Endothelial cell of umbilical vein (primary cell): ENCODE measurements around the gene PIK3CG. TPM values are rescaled to one million over a fixed set of nuclear protein-coding genes. Genes with fewer than 3 reads are reported as not detected.

Experiments used
- BruUV-seq: library from RNA; stranded (reverse); fragments of 400-500 nt; replicated peaks from 2 replicates; lab custom pipeline; 2021; lab: Mats Ljungman, UMichigan
- CTCF ChIA-PET: fragments of 300-600, 350-600 bp; sonication (Branson Sonifier 250); formaldehyde crosslinking; loops from one replicate; lab custom pipeline; 2021; ENCODE audit warnings: antibody characterized with exemption, inconsistent platforms; lab: Charles Lee
- POLR2A ChIA-PET: fragments of 300-600, 350-600 bp; sonication (Branson Sonifier 250); formaldehyde crosslinking; loops from one replicate; lab custom pipeline; 2021; ENCODE audit warnings: antibody characterized with exemption, inconsistent platforms; lab: Charles Lee
- DNase-seq: peaks from one replicate; pipeline ENCODE4 v3.0.0-alpha.2; 2011; ENCODE audit warnings: low read depth, low spot score
- FAIRE-seq: peaks from 2 replicates; lab custom pipeline; 2011; peaks lifted over from hg19 to GRCh38; lab: Jason Lieb, UNC
- H2AFZ ChIP-seq: 2 replicates; pipeline ENCODE4 v1.6.0; 2012; ENCODE audit warnings: low read depth, low read length, control low read depth, inconsistent platforms
- H3K27ac ChIP-seq: 2 replicates; pipeline ENCODE4 v1.5.1; 2011; ENCODE audit warnings: low read depth, mild to moderate bottlenecking, control low read depth, low read length, moderate library complexity; ENCODE audit not compliant: insufficient read depth
- H3K27me3 ChIP-seq, 2 experiments: 2 replicates each; pipeline versions ENCODE4 v1.6.0 to v1.6.1; 2011; ENCODE audit warnings: low read length in 2 of 2, mixed read lengths in 1 of 2; ENCODE audit not compliant: control insufficient read depth in 2 of 2, insufficient read depth in 2 of 2
- H3K36me3 ChIP-seq, 2 experiments: 2 replicates in 1 of 2; 3 replicates in 1 of 2; pipeline ENCODE4 v1.5.1; 2011; ENCODE audit warnings: low read length in 2 of 2, mild to moderate bottlenecking in 1 of 2, moderate library complexity in 1 of 2; ENCODE audit not compliant: control insufficient read depth in 2 of 2, insufficient read depth in 2 of 2; ENCODE audit errors: extremely low read depth in 1 of 2
- H3K4me1 ChIP-seq: 3 replicates; pipeline ENCODE4 v1.5.1; 2011; ENCODE audit warnings: mild to moderate bottlenecking, low read length; ENCODE audit not compliant: control insufficient read depth, insufficient read depth; ENCODE audit errors: extremely low read depth
- H3K4me2 ChIP-seq: 2 replicates; pipeline ENCODE4 v1.6.1; 2011; ENCODE audit warnings: low read length, control low read depth, mixed read lengths; ENCODE audit not compliant: insufficient read depth
- H3K4me3 ChIP-seq, 3 experiments: fragments of 200-600 bp in 1 of 3; sonication (generic), shearing (Covaris generic) in 1 of 3; replicated peaks in 1 of 3; 2 replicates each; pipeline ENCODE4 v1.5.1; 2011 to 2016; ENCODE audit warnings: control low read depth in 3 of 3, low read length in 3 of 3, mild to moderate bottlenecking in 2 of 3, inconsistent platforms in 1 of 3, low read depth in 1 of 3, moderate library complexity in 1 of 3; ENCODE audit not compliant: insufficient read depth in 1 of 3
- H3K79me2 ChIP-seq: 2 replicates; pipeline ENCODE4 v1.6.0; 2012; ENCODE audit warnings: low read length, inconsistent platforms; ENCODE audit not compliant: control insufficient read depth, insufficient read depth
- H3K9ac ChIP-seq: replicated peaks from 2 replicates; pipeline ENCODE3; 2011; ENCODE audit warnings: low read length, control low read depth; ENCODE audit not compliant: insufficient read depth; ENCODE audit errors: extremely low read depth
- H3K9me1 ChIP-seq: replicated peaks from 3 replicates; pipeline ENCODE4 v1.6.0; 2011; ENCODE audit warnings: mild to moderate bottlenecking, low read length; ENCODE audit not compliant: control insufficient read depth, insufficient read depth; ENCODE audit errors: extremely low read depth
- H3K9me3 ChIP-seq: replicated peaks from 2 replicates; pipeline ENCODE4 v1.5.1; 2012; ENCODE audit warnings: low read length, inconsistent platforms; ENCODE audit not compliant: control insufficient read depth, insufficient read depth
- H4K20me1 ChIP-seq: replicated peaks from 2 replicates; pipeline ENCODE3; 2011; ENCODE audit warnings: mild to moderate bottlenecking, low read length; ENCODE audit not compliant: control insufficient read depth, insufficient read depth; ENCODE audit errors: extremely low read depth
- EZH2 ChIP-seq: IDR thresholded peaks from 2 replicates; pipeline ENCODE4 v1.6.1; 2012; ENCODE audit warnings: borderline replicate concordance, low read depth, mild to moderate bottlenecking, moderate library complexity, low read length, inconsistent platforms; ENCODE audit not compliant: severe bottlenecking
- FOS ChIP-seq: IDR thresholded peaks from 2 replicates; pipeline ENCODE4 v1.6.1; 2011; ENCODE audit warnings: mild to moderate bottlenecking, low read length, moderate library complexity, borderline replicate concordance; ENCODE audit not compliant: insufficient read depth
- GATA2 ChIP-seq: IDR thresholded peaks from 2 replicates; pipeline ENCODE4 v1.7.0; 2011; ENCODE audit warnings: low read depth, mild to moderate bottlenecking, moderate library complexity, mixed read lengths, low read length; ENCODE audit not compliant: insufficient read length, insufficient read depth
- JUN ChIP-seq: IDR thresholded peaks from 2 replicates; pipeline ENCODE4 v1.6.1; 2011; ENCODE audit warnings: borderline replicate concordance, low read depth; ENCODE audit not compliant: insufficient read length, insufficient read depth
- MYC ChIP-seq: IDR thresholded peaks from one replicate; pipeline ENCODE4 v1.6.1; 2011; ENCODE audit warnings: mild to moderate bottlenecking, low read depth, low read length
- POLR2A ChIP-seq: IDR thresholded peaks from 2 replicates; pipeline ENCODE4 v1.6.1; 2012; ENCODE audit warnings: low read depth, mild to moderate bottlenecking, control low read depth, low read length
- POLR2AphosphoS5 ChIP-seq: IDR thresholded peaks from 2 replicates; pipeline ENCODE4 v1.6.1; 2012; ENCODE audit warnings: low read depth, mild to moderate bottlenecking, control low read depth, low read length, moderate library complexity; ENCODE audit not compliant: insufficient read depth
- dilution Hi-C: fragments of 300-500 bp; cut with MboI; formaldehyde crosslinking; loops from one replicate; pipeline ENCODE4 v1.15.0; 2019; ENCODE audit warnings: low sequenced_read_pairs; ENCODE audit not compliant: extremely low pct_ligation_motif_present
- intact Hi-C: fragments of 100-400 bp; cut with micrococcal nuclease; formaldehyde crosslinking; loops from one replicate; pipeline ENCODE4 v1.10.0; 2022
- polyA plus RNA-seq, 4 experiments: library from polyadenylated mRNA; depleted of rRNA in 3 of 4; stranded (reverse) in 3 of 4; unstranded in 1 of 4; fragments of >200 nt; gene quantifications; 2 replicates each; pipeline versions ENCODE4 v1.2.1 to v1.2.3, GENCODE V29; 2011 to 2012; ENCODE audit warnings: missing spikeins in 1 of 4
- total RNA-seq: library from RNA; stranded (reverse); gene quantifications from 2 replicates; pipeline ENCODE4 v1.2.3, GENCODE V29; 2021
- TF ChIP-seq, protein P1 (sequence below): IDR thresholded peaks from 2 replicates; pipeline ENCODE4 v1.6.1; 2011; ENCODE audit not compliant: insufficient read depth, insufficient read length
- TF ChIP-seq, protein P2 (sequence below), 2 donors: IDR thresholded peaks; 1 replicate in 1 of 2; 2 replicates in 1 of 2; pipeline ENCODE4 v1.5.1; 2011; ENCODE audit warnings: low read length in 2 of 2, mild to moderate bottlenecking in 2 of 2, moderate library complexity in 2 of 2, control low read depth in 1 of 2, inconsistent platforms in 1 of 2, low read depth in 1 of 2; ENCODE audit not compliant: insufficient read depth in 1 of 2; ENCODE audit errors: extremely low read depth in 1 of 2

The PIK3CG gene
- total and polyA plus RNA-seq, 2 donors (not counting 3 experiments of a cell fraction or from before 2014, with no cell fraction given), result 1.2 to 6.2 TPM

DNA sequence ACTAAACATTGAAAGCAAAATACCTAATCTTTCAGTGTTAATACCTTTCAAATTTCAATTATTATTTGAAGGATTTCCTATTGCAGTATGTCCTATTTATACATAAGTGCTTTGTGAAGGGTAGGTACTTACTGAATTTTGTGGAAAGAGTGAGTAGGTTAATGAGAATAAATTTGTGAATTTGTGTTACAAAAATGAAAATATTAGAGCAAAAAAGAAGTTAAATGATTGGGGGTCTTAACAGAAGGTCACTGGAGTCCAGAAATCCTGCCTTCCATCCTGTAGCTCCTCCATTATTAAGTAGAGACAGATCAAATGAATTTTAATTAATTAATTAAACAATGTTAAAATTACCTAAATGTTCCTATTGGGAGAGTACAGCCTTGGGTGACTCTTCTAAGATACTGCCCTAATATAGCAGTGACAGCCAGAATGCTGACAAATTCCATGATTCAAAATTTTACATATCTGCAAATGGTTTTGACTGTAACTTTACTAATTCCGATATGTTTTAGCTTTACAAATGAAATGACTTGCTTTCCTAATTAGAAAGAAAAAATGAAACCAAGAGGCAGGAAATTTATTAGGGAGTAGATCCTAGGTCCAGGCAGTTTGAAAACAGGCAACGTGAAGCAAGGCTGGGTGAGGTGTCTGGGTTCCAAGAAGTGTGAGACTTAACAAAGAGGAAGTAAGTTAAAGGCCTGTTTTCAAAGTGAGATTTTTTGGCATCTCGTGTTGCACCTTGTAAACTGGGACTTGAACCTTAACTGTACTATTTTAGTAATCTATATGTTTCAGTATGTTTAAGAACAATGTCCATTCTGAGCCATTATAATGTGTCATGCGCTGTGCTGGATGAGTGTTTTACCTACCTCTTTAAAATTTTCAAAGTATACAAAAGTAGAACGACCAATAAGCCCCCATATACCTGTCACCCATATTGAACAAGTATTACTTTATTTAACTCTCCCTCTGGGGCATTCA is 1.5 kb downstream of the PIK3CG start:
- dilution Hi-C loops (no loop called here), intact Hi-C loops (loop anchor here (5.0 kb wide), 1 partner anchor 89 kb away; no protein-coding TSS in a partner anchor)
- TF ChIP-seq JUN (no peak), POLR2A (no peak)
- H4K20me1 ChIP-seq, result no peaks in the 10 kb centered on the region
- H3K9me3 ChIP-seq, result no peaks in the 10 kb centered on the region
- peak overlapping the region; percentile 94 for H3K4me2 ChIP-seq
- H3K79me2 ChIP-seq, result peaks cover 13% of the 10 kb centered on the region
- H3K27ac ChIP-seq, result no peak overlapping the region
- no peak for FAIRE-seq
- H3K9ac ChIP-seq, result no peak overlapping the region
- H3K9me1 ChIP-seq, result no peaks in the 10 kb centered on the region
- H3K4me1 ChIP-seq, result peaks cover 32% of the 10 kb centered on the region
- no TSS peak for BruUV-seq
- H3K27me3 ChIP-seq, result no peaks in the 10 kb centered on the region
- H2AFZ ChIP-seq, result peak overlapping the region; percentile 12
- DNase-seq, result peak; percentile 4
- CTCF ChIA-PET, result interaction anchor here (1.6 kb wide), 1 partner anchor 324 kb away, joined by 6 read pairs; no protein-coding TSS in a partner anchor
- H3K4me3 ChIP-seq, result peak overlapping the region in 2 of 3 experiments; percentile 80 to 87
- H3K36me3 ChIP-seq, result no peaks in the 10 kb centered on the region
- POLR2A ChIA-PET, result no interaction called here

DNA sequence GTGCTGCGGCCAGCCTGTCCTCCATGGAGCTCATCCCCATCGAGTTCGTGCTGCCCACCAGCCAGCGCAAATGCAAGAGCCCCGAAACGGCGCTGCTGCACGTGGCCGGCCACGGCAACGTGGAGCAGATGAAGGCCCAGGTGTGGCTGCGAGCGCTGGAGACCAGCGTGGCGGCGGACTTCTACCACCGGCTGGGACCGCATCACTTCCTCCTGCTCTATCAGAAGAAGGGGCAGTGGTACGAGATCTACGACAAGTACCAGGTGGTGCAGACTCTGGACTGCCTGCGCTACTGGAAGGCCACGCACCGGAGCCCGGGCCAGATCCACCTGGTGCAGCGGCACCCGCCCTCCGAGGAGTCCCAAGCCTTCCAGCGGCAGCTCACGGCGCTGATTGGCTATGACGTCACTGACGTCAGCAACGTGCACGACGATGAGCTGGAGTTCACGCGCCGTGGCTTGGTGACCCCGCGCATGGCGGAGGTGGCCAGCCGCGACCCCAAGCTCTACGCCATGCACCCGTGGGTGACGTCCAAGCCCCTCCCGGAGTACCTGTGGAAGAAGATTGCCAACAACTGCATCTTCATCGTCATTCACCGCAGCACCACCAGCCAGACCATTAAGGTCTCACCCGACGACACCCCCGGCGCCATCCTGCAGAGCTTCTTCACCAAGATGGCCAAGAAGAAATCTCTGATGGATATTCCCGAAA is 2.7 kb downstream of the PIK3CG start:
- no peak overlapping the region for H3K4me2 ChIP-seq
- FAIRE-seq, result no peak

More for the DNA sequence above, 2.7 kb downstream of the PIK3CG start:
- dilution Hi-C loops (no loop called here), intact Hi-C loops (loop anchor here (5.0 kb wide), 1 partner anchor 90 kb away; no protein-coding TSS in a partner anchor)
- peaks cover 13% of the 10 kb centered on the region for H3K79me2 ChIP-seq
- no peak overlapping the region for H3K4me3 ChIP-seq
- no peaks in the 10 kb centered on the region for H3K36me3 ChIP-seq
- TF ChIP-seq POLR2AphosphoS5, result no peak
- TF ChIP-seq, protein P1, sequence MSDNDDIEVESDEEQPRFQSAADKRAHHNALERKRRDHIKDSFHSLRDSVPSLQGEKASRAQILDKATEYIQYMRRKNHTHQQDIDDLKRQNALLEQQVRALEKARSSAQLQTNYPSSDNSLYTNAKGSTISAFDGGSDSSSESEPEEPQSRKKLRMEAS, result no peak
- TF ChIP-seq MYC, result no peak
- TF ChIP-seq EZH2, result no peak
- no peak for TF ChIP-seq JUN
- no peak for TF ChIP-seq POLR2A
- TF ChIP-seq FOS, result no peak
- no peak for TF ChIP-seq GATA2
- TF ChIP-seq, protein P2, sequence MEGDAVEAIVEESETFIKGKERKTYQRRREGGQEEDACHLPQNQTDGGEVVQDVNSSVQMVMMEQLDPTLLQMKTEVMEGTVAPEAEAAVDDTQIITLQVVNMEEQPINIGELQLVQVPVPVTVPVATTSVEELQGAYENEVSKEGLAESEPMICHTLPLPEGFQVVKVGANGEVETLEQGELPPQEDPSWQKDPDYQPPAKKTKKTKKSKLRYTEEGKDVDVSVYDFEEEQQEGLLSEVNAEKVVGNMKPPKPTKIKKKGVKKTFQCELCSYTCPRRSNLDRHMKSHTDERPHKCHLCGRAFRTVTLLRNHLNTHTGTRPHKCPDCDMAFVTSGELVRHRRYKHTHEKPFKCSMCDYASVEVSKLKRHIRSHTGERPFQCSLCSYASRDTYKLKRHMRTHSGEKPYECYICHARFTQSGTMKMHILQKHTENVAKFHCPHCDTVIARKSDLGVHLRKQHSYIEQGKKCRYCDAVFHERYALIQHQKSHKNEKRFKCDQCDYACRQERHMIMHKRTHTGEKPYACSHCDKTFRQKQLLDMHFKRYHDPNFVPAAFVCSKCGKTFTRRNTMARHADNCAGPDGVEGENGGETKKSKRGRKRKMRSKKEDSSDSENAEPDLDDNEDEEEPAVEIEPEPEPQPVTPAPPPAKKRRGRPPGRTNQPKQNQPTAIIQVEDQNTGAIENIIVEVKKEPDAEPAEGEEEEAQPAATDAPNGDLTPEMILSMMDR (IDR thresholded peaks at IDR 0.05; ENCODE audit: extremely low read depth in 1 of 2, insufficient read depth in 1 of 2, low read depth in 1 of 2, low read length in 2 of 2), result no peak
- ChIA-PET CTCF (no interaction called here), POLR2A (no interaction called here)
- no peak overlapping the region for H3K27ac ChIP-seq
- no peaks in the 10 kb centered on the region for H3K27me3 ChIP-seq
- H4K20me1 ChIP-seq, result no peaks in the 10 kb centered on the region
- H3K9me1 ChIP-seq, result no peaks in the 10 kb centered on the region
- peaks cover 32% of the 10 kb centered on the region for H3K4me1 ChIP-seq
- BruUV-seq, result no TSS peak
- H3K9ac ChIP-seq, result no peak overlapping the region
- H3K9me3 ChIP-seq, result no peaks in the 10 kb centered on the region
- H2AFZ ChIP-seq, result no peak overlapping the region
- DNase-seq, result no peak
